HG03280 (cell line): ENCODE measurements around the gene CDC73.
"Not testable (repeated sequence)": the region's sequence is repeated elsewhere in the genome, so short reads cannot be mapped to it uniquely, and the experiment has no call there.

ENCODE experiments used
- ATAC-seq: cut with Tn5 transposase; IDR thresholded peaks from one replicate; pipeline ENCODE4 v1.9.1; 2021; ENCODE audit warnings: mild to moderate bottlenecking, moderate library complexity; ENCODE audit not compliant: unreplicated experiment

The CDC73 gene

DNA sequence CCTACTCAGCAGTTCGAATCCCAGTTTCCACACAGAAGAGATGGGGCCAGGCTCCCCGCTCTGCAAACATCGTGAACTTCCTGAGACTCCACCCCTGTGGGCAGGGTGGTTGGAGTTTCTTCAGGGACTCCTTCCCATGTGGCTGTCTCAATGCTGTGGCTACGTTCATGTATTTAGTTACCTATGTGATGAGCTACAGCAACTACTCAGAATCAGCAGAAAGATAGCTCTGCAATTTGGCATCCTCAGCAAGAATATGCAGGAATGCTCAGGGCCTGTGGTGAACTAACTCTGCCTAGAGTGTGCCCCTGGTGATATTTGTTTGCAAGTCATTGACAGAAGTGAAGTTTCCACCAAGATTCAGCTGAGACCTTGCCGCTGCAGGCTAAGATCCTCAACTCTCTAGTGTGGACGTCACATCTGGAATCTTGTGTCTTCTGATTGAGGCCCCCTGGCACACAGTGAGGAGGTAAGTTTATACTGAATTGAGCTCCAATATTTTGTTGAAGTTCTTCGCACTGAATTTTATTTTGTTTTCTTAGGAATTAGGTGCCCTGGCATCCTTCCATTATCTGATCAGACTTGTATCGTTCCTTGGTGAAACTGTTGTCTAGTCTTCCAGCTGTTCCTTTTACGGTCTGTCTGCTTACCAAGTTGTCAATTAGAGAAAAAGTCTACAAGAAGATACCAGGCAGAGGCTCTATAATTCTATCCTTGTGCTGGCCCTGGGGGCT, 8.4 kb upstream of the CDC73 start:
- ATAC-seq = no peak

DNA sequence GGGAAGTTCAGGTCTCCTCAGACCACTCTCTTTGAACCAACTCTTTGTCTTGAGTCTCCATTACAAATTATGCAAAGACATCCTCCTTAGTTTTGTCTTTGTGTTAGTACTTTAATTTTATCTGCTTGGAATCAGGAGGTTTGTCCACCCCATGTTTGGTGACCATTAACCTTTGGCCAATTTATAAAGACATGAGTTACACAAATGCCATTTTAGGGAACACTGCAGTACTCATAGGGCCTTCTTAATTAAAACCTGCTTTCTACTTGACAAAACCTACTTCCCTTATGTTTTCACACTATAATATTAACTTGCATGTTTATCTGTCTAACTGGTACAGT, 7.9 kb upstream of the CDC73 start:
- no peak for ATAC-seq

DNA sequence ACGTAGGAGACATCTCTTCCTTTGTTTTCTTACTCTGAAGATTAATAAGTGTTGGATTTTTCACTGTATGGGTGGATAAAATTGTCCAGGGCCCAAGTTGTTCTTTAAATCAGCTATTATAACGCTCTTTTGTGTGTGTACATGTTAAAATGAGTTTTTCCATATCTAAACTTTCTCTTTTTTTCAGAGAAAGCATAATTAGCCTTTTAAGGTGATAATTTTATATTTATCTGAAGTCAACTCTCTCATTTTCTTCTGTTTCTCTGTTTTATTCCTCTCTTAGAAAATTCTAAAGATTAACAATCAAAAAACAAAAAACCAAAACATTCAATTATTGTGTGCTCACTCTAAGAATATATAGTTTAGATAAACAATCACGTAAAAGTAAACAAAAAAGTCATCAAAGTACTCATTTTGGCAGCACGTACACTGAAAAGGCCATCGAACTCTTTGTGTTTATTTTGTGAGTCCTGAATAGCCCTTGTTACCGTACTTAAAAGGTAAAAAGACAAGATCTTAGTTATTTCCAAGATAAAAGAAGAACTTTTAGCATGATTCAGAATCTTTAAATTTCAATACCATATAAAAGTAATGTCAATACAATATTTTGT, 7.2 kb upstream of the CDC73 start:
- no peak for ATAC-seq

- ATAC-seq = no peak
These were observed 6.1 kb upstream of the CDC73 start for GRCh38 chr1:193115629-193116227.

GRCh38 chr1:193117167-193117566, 4.7 kb upstream of the CDC73 start:
- not testable (repeated sequence) for ATAC-seq

GRCh38 chr1:193118194-193118593, 3.6 kb upstream of the CDC73 start:
- no peak for ATAC-seq

DNA sequence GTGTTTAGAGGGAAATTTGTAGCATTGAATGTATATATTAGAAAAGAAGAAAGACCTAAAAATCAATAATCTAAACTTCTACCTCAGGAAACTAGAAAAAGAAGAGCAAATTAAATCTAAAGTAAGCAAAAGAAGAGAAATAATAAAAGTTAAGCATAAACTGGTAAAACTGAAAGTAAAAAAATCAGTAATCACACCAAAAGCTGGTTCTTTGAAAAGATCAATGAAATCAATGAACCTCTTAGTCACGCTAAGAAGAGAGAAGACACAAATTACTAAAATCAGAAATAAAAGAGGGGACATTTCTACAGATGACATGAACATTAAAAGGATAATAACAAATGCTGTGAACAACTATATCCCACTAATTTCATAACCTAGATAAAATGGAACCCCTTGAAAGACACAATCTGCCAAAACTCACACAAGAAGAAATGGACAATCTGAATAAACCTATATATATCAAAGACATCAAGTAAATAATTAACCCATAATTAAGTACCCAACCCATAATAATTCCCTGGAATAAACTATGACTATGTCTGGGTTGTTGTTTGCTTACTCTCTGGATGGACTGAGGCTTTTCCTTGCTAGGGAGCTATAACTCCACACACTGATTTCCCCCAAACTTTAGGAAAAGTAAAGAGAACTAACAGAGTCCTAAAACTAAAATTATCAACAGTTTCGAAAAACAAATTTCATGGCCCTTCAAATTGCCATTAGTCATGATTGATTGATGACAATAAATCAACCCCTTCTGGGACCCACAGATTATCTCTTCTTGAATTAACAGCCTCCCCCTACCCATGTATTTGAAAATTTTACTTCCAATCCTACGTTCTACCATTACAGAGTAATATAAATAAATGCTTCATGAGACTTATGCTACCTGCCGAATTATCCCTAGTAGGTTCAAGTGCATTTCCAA, 2.8 kb upstream of the CDC73 start:
- ATAC-seq = no peak

GRCh38 chr1:193120604-193121166, 1.1 kb upstream of the CDC73 start:
- no peak for ATAC-seq

- ATAC-seq = no peak
These were observed 1.9 kb downstream of the CDC73 start for GRCh38 chr1:193123751-193124150.

GRCh38 chr1:193125369-193125768, 3.5 kb downstream of the CDC73 start:
- no peak for ATAC-seq

DNA sequence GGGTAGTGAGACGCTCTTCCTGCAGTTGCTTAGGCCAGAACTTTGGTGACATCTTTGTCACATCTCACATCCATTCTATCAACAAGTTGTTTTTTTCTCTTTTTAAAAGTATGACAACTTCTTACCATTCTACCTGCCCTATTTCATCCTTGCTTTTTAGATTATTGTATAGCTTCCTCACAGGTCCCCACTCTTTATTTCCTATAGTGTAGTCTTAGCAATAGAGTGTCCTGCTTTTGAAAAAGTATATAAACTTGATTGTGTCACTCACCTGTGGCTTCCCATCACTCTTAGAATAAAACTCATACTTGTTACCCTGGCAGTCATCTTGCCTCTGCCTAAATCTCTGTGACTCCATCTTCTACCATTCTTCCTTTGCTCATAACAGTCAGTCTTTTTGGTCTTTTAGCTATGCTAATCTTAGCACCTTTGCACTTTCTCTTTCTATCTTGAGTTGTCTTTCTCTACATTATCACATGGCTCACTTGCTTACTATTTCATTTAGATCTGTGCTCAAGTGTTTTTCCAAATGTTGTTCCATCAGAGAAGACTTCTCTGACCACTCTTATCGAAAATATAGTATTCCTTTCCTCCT, 9.5 kb downstream of the CDC73 start:
- ATAC-seq = no peak

- no peak for ATAC-seq
These were observed 18.4 kb downstream of the CDC73 start for GRCh38 chr1:193140254-193140653.

GRCh38 chr1:193141804-193142203, 20.0 kb downstream of the CDC73 start:
- ATAC-seq = no peak

- ATAC-seq = no peak
These were observed 20.6 kb downstream of the CDC73 start for GRCh38 chr1:193142409-193142808.

- no peak for ATAC-seq
These were observed 21.5 kb downstream of the CDC73 start for GRCh38 chr1:193143285-193143684.

GRCh38 chr1:193144361-193144938, 22.6 kb downstream of the CDC73 start:
- no peak for ATAC-seq

- no peak for ATAC-seq
These were observed 23.2 kb downstream of the CDC73 start for GRCh38 chr1:193144999-193145398.

- ATAC-seq = no peak
These were observed 34.4 kb downstream of the CDC73 start for GRCh38 chr1:193156117-193156821.

DNA sequence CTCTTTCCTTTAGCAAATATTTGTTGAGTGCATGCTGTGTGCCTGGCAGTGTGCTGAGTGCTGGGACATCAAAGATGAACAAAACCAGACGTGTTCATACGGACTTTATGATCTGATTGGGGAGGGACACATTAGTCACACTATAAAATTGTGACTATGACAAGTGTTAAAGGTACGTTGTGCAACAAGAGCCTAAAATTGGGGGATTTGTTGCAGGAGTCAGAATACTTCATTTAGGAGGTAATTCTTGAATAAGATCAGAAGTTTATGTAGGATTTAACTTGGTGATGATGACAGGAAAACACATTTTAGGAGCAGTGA, 35.0 kb downstream of the CDC73 start:
- no peak for ATAC-seq

- no peak for ATAC-seq
These were observed 35.5 kb downstream of the CDC73 start for GRCh38 chr1:193157360-193157759.
